Naive thymus-derived CD4-positive, alpha-beta T cell (primary cell): Measurements from ENCODE around the gene MAPKAPK2. TPM values are rescaled to one million over a fixed set of nuclear protein-coding genes. Genes with fewer than 3 reads are reported as not detected.
A peak's percentile ranks its signal among the peaks of the same experiment; 100 is the strongest.

Source experiments
- ATAC-seq: fragments of 150-1000 bp; cut with Tn5 transposase; 2 replicates; pipeline ENCODE4 v1.10.0; 2021; ENCODE audit warnings: mild to moderate bottlenecking, moderate library complexity
- CTCF ChIA-PET: fragments of 350-600 bp; sonication (Branson Sonifier 250); formaldehyde crosslinking; loops from one replicate; lab custom pipeline; 2021; ENCODE audit warnings: antibody characterized with exemption; lab: Charles Lee
- POLR2A ChIA-PET: fragments of 350-600 bp; sonication (Branson Sonifier 250); formaldehyde crosslinking; loops from one replicate; lab custom pipeline; 2021; ENCODE audit warnings: antibody characterized with exemption, inconsistent platforms; lab: Charles Lee
- DNase-seq, 9 donors: peaks; one replicate each; pipeline versions ENCODE4 v3.0.0 to v3.0.0-alpha.2; 2020 to 2022; ENCODE audit warnings: mixed read lengths in 1 of 9
- H3K27ac ChIP-seq: one replicate; pipeline ENCODE4 v1.7.0; 2013; ENCODE audit warnings: mild to moderate bottlenecking, low read depth, low read length, moderate library complexity
- H3K27me3 ChIP-seq, 2 donors: one replicate each; pipeline ENCODE4 v1.7.0; 2013; ENCODE audit warnings: low read length in 2 of 2, mild to moderate bottlenecking in 2 of 2, moderate library complexity in 2 of 2; ENCODE audit not compliant: control insufficient read depth in 2 of 2, insufficient read depth in 2 of 2
- H3K36me3 ChIP-seq, 3 experiments: 1 replicate in 2 of 3; 2 replicates in 1 of 3; pipeline ENCODE4 v1.7.0; 2013; ENCODE audit warnings: low read length in 3 of 3, mild to moderate bottlenecking in 3 of 3, moderate library complexity in 1 of 3; ENCODE audit not compliant: insufficient read depth in 3 of 3, control insufficient read depth in 2 of 3
- H3K4me1 ChIP-seq, 2 donors: one replicate each; pipeline ENCODE4 v1.7.0; 2013; ENCODE audit warnings: low read length in 2 of 2, mild to moderate bottlenecking in 2 of 2, moderate library complexity in 1 of 2; ENCODE audit not compliant: control insufficient read depth in 2 of 2, insufficient read depth in 2 of 2
- H3K4me3 ChIP-seq: 2 replicates; pipeline ENCODE4 v1.7.0; 2013; ENCODE audit warnings: mild to moderate bottlenecking, low read length
- H3K9me3 ChIP-seq, 3 experiments: 1 replicate in 2 of 3; 2 replicates in 1 of 3; pipeline ENCODE4 v1.7.0; 2013; ENCODE audit warnings: low read length in 3 of 3; ENCODE audit not compliant: control insufficient read depth in 2 of 3
- H3K27ac Mint-ChIP-seq, 9 donors: one replicate each; pipeline ENCODE4 v1.8.0; 2020 to 2022; ENCODE audit warnings: mixed read lengths in 9 of 9, mild to moderate bottlenecking in 8 of 9, moderate library complexity in 5 of 9, inconsistent platforms in 2 of 9
- H3K27me3 Mint-ChIP-seq, 5 donors: one replicate each; pipeline ENCODE4 v1.8.0; 2021 to 2022; ENCODE audit warnings: mixed read lengths in 5 of 5, mild to moderate bottlenecking in 1 of 5
- H3K36me3 Mint-ChIP-seq, 5 donors: one replicate each; pipeline ENCODE4 v1.8.0; 2020 to 2022; ENCODE audit warnings: mixed read lengths in 5 of 5, mild to moderate bottlenecking in 3 of 5, inconsistent platforms in 1 of 5
- H3K4me1 Mint-ChIP-seq, 7 donors: one replicate each; pipeline ENCODE4 v1.8.0; 2020 to 2022; ENCODE audit warnings: mixed read lengths in 7 of 7, mild to moderate bottlenecking in 3 of 7, inconsistent platforms in 1 of 7
- H3K4me3 Mint-ChIP-seq, 10 donors: one replicate each; pipeline ENCODE4 v1.8.0; 2020 to 2022; ENCODE audit warnings: mild to moderate bottlenecking in 10 of 10, mixed read lengths in 10 of 10, moderate library complexity in 6 of 10, inconsistent platforms in 2 of 10
- H3K9me3 Mint-ChIP-seq, 11 donors: one replicate each; pipeline ENCODE4 v1.8.0; 2020 to 2022; ENCODE audit warnings: mixed read lengths in 11 of 11, mild to moderate bottlenecking in 4 of 11, inconsistent platforms in 1 of 11, moderate library complexity in 1 of 11
- intact Hi-C, 2 donors: fragments of 100-400 bp; cut with micrococcal nuclease; formaldehyde crosslinking; loops; one replicate each; pipeline ENCODE4 v1.15.1; 2023
- polyA plus RNA-seq, 2 donors: library from polyadenylated mRNA; unstranded; fragments of 300-500 nt; fragmentation: Illumina TruSeq; gene quantifications; one replicate each; pipeline ENCODE4 v1.2.3, GENCODE V29; 2021
- total RNA-seq, 6 experiments: library from RNA in 5 of 6; stranded (reverse) in 5 of 6; gene quantifications; 1 replicate in 5 of 6; 2 replicates in 1 of 6; pipeline ENCODE4 v1.2.3 and lab custom pipeline; 2021 to 2026

The MAPKAPK2 gene
- total and polyA plus RNA-seq, 7 experiments from 2014 or later: 1.4 to 123 (median 53.2) TPM

GRCh38 chr1:206705191-206705590 is 20.5 kb downstream of the MAPKAPK2 start:
- CTCF ChIA-PET: interaction anchor here (1.2 to 1.5 kb wide), 3 partner anchors 11 to 29 kb away, joined by 4 to 8 read pairs (median 5); no protein-coding TSS in a partner anchor
- no peak overlapping the region for H3K27ac ChIP-seq
- Mint-ChIP-seq H3K4me1 (peaks cover 78 to 94% (median 91%) of the 10 kb centered on the region in 7 donors), H3K27me3 (no peaks in the 10 kb centered on the region), H3K4me3 (peak overlapping the region in 5 of 10 donors; percentile 3 to 75 (median 65)), H3K9me3 (no peaks in the 10 kb centered on the region), H3K27ac (peak overlapping the region in 3 of 9 donors; percentile 31 to 81 (median 48)), H3K36me3 (no peaks in the 10 kb centered on the region)
- no peaks in the 10 kb centered on the region for H3K27me3 ChIP-seq
- DNase-seq (no peak), ATAC-seq (no peak)
- no peak overlapping the region for H3K4me3 ChIP-seq
- peaks cover 55 to 58% of the 10 kb centered on the region in 2 donors for H3K4me1 ChIP-seq
- no peaks in the 10 kb centered on the region for H3K9me3 ChIP-seq
- intact Hi-C loops: no loop called here
- H3K36me3 ChIP-seq: no peaks in the 10 kb centered on the region
- POLR2A ChIA-PET: interaction anchor here (0.5 to 2.0 kb wide), 4 partner anchors 16 to 202 kb away, joined by 3 to 9 read pairs (median 4); no protein-coding TSS in a partner anchor

- intact Hi-C loops: no loop called here
- no peaks in the 10 kb centered on the region for H3K9me3 Mint-ChIP-seq
These were observed 21.1 kb downstream of the MAPKAPK2 start for GRCh38 chr1:206705726-206706297.

GRCh38 chr1:206706298-206706791 is 21.6 kb downstream of the MAPKAPK2 start:
- ATAC-seq (peak; percentile 16), DNase-seq (peak in 1 of 9 donors; percentile 55)
- Mint-ChIP-seq H3K27me3 (no peaks in the 10 kb centered on the region), H3K36me3 (peaks cover 0 to 4% (median 0%) of the 10 kb centered on the region in 5 donors), H3K9me3 (no peaks in the 10 kb centered on the region), H3K27ac (peak overlapping the region in 1 of 9 donors; percentile 8), H3K4me1 (peaks cover 74 to 88% (median 86%) of the 10 kb centered on the region in 7 donors), H3K4me3 (peak overlapping the region in 1 of 10 donors; percentile 23)
- ChIA-PET CTCF (interaction anchor here (1.2 to 1.3 kb wide), 3 partner anchors 10 to 43 kb away, joined by 3 to 5 read pairs (median 4); no protein-coding TSS in a partner anchor), POLR2A (interaction anchor here (0.6 to 1.4 kb wide), 2 partner anchors 10 to 79 kb away, joined by 3 to 4 read pairs; no protein-coding TSS in a partner anchor)
- no peaks in the 10 kb centered on the region for H3K9me3 ChIP-seq
- no peaks in the 10 kb centered on the region for H3K36me3 ChIP-seq
- no peak overlapping the region for H3K27ac ChIP-seq
- H3K4me1 ChIP-seq: peaks cover 55 to 58% of the 10 kb centered on the region in 2 donors
- no peaks in the 10 kb centered on the region for H3K27me3 ChIP-seq
- no peak overlapping the region for H3K4me3 ChIP-seq
- intact Hi-C loops: no loop called here

More at GRCh38 chr1:206705726-206706297, 21.1 kb downstream of the MAPKAPK2 start:
- Mint-ChIP-seq H3K4me1 (peaks cover 78 to 94% (median 91%) of the 10 kb centered on the region in 7 donors), H3K27me3 (no peaks in the 10 kb centered on the region), H3K27ac (peak overlapping the region in 3 of 9 donors; percentile 31 to 81 (median 48)), H3K4me3 (peak overlapping the region in 3 of 10 donors; percentile 3 to 65 (median 34)), H3K36me3 (peaks cover 0 to 4% (median 0%) of the 10 kb centered on the region in 5 donors)
- Histone ChIP-seq H3K27ac (no peak overlapping the region), H3K4me1 (peaks cover 55 to 58% of the 10 kb centered on the region in 2 donors), H3K4me3 (no peak overlapping the region), H3K36me3 (no peaks in the 10 kb centered on the region), H3K27me3 (no peaks in the 10 kb centered on the region), H3K9me3 (no peaks in the 10 kb centered on the region)
- ChIA-PET CTCF (interaction anchor here (1.2 to 1.5 kb wide), 5 partner anchors 10 to 42 kb away, joined by 3 to 8 read pairs (median 4); no protein-coding TSS in a partner anchor), POLR2A (interaction anchor here (0.5 to 0.8 kb wide), 2 partner anchors 16 to 202 kb away, joined by 3 read pairs; no protein-coding TSS in a partner anchor)
- DNase-seq (no peak), ATAC-seq (no peak)

- intact Hi-C loops: no loop called here
- H3K4me1 ChIP-seq: peaks cover 55 to 58% of the 10 kb centered on the region in 2 donors
- Mint-ChIP-seq H3K4me3 (peak overlapping the region in 5 of 10 donors; percentile 10 to 42 (median 23)), H3K36me3 (peaks cover 0 to 4% (median 0%) of the 10 kb centered on the region in 5 donors), H3K4me1 (peaks cover 76 to 90% (median 89%) of the 10 kb centered on the region in 7 donors), H3K27ac (peak overlapping the region in 4 of 9 donors; percentile 8 to 58 (median 38)), H3K9me3 (no peaks in the 10 kb centered on the region), H3K27me3 (no peaks in the 10 kb centered on the region)
- no peaks in the 10 kb centered on the region for H3K9me3 ChIP-seq
- H3K27me3 ChIP-seq: no peaks in the 10 kb centered on the region
- DNase-seq (no peak), ATAC-seq (no peak)
- no peak overlapping the region for H3K27ac ChIP-seq
- H3K36me3 ChIP-seq: no peaks in the 10 kb centered on the region
- no peak overlapping the region for H3K4me3 ChIP-seq
- ChIA-PET CTCF (interaction anchor here (1.2 kb wide), 2 partner anchors 12 to 43 kb away, joined by 3 to 4 read pairs; no protein-coding TSS in a partner anchor), POLR2A (interaction anchor here (0.6 to 1.4 kb wide), 2 partner anchors 11 to 80 kb away, joined by 3 to 4 read pairs; no protein-coding TSS in a partner anchor)
These were observed 22.2 kb downstream of the MAPKAPK2 start for GRCh38 chr1:206706806-206707366.

- H3K9me3 Mint-ChIP-seq: no peaks in the 10 kb centered on the region
- H3K27me3 ChIP-seq: no peaks in the 10 kb centered on the region
- no peaks in the 10 kb centered on the region for H3K9me3 ChIP-seq
- no peaks in the 10 kb centered on the region for H3K36me3 ChIP-seq
- peaks cover 0 to 4% (median 0%) of the 10 kb centered on the region in 5 donors for H3K36me3 Mint-ChIP-seq
- intact Hi-C loops: no loop called here
- H3K27me3 Mint-ChIP-seq: no peaks in the 10 kb centered on the region
- H3K4me3 ChIP-seq: no peak overlapping the region
- H3K4me3 Mint-ChIP-seq: peak overlapping the region in 7 of 10 donors; percentile 2 to 61 (median 36)
- POLR2A ChIA-PET: no interaction called here
- no peak for ATAC-seq
- CTCF ChIA-PET: no interaction called here
- no peak for DNase-seq
- peaks cover 56% of the 10 kb centered on the region in 2 donors for H3K4me1 ChIP-seq
- H3K27ac ChIP-seq: no peak overlapping the region
- peak overlapping the region in 5 of 9 donors; percentile 5 to 86 (median 37) for H3K27ac Mint-ChIP-seq
- peaks cover 80 to 91% (median 88%) of the 10 kb centered on the region in 7 donors for H3K4me1 Mint-ChIP-seq
These were observed 23.4 kb downstream of the MAPKAPK2 start for GRCh38 chr1:206708058-206708457.

GRCh38 chr1:206708882-206709281 is 24.2 kb downstream of the MAPKAPK2 start:
- peak overlapping the region in 2 of 10 donors; percentile 3 to 61 for H3K4me3 Mint-ChIP-seq
- peaks cover 0 to 5% (median 0%) of the 10 kb centered on the region in 5 donors for H3K36me3 Mint-ChIP-seq
- no peaks in the 10 kb centered on the region for H3K9me3 ChIP-seq
- POLR2A ChIA-PET: interaction anchor here (1.6 kb wide), 1 partner anchor 10 kb away, joined by 4 read pairs; no protein-coding TSS in a partner anchor
- peaks cover 80 to 91% (median 88%) of the 10 kb centered on the region in 7 donors for H3K4me1 Mint-ChIP-seq
- no peaks in the 10 kb centered on the region for H3K9me3 Mint-ChIP-seq
- no peaks in the 10 kb centered on the region for H3K27me3 Mint-ChIP-seq
- intact Hi-C loops: no loop called here
- no peak overlapping the region for H3K4me3 ChIP-seq
- peak overlapping the region in 1 of 9 donors; percentile 28 for H3K27ac Mint-ChIP-seq
- ATAC-seq (no peak), DNase-seq (no peak)
- H3K27ac ChIP-seq: no peak overlapping the region
- no peaks in the 10 kb centered on the region for H3K36me3 ChIP-seq
- CTCF ChIA-PET: interaction anchor here (0.9 to 1.6 kb wide), 2 partner anchors 24 to 77 kb away, joined by 3 to 5 read pairs; partner anchors contain the start of gene MAPKAPK2
- no peaks in the 10 kb centered on the region for H3K27me3 ChIP-seq
- peaks cover 47 to 56% of the 10 kb centered on the region in 2 donors for H3K4me1 ChIP-seq
